ENCODE results near the gene NUP205. TPM values are rescaled to one million over a fixed set of nuclear protein-coding genes. Genes with fewer than 3 reads are reported as not detected.

NUP205 gene
- total RNA-seq, 1 donor from 2014 or later = 78.0 TPM

DNA sequence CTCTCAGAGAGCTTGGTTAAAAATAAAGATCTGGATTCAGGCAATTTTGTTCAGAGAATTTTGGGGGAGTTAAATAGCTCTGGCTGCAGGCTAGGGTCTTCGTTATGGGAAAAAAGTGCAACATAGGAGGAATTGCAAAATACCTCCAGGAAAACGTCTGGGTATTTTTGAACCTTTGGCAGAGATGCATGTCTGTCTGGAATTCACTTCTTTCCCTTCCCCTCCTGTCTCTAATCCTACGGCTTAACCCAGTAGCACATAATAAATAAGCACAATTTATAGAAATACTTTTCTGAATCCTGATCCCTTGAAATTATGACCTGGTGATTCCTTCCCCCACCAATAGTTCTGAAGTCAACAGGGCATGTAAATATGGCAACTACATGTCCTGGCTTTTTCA, 19.3 kb upstream of the NUP205 start:
- no peak for DNase-seq (ENCODE audit: low read depth, low spot score)

DNA sequence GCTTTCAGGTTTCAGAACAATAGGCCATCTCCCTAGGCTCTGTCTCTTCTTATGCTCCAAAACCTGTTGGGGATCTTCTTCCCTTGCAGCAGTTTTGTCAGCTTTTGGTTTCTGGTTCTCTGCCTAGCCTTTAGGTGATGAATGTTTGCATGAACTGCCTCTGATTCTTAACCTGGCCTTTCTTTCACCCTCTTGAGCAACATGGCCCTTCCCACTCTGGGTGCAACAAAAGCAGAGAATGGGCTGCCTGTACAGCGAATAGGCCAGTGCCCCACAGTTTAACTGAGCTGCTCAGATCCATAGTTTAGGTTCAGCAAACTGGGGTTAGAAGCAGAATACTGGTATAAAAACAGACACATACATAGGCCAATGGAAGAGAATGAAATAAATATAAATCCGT, 18.1 kb upstream of the NUP205 start:
- DNase-seq (ENCODE audit: low read depth, low spot score) = no peak

DNA sequence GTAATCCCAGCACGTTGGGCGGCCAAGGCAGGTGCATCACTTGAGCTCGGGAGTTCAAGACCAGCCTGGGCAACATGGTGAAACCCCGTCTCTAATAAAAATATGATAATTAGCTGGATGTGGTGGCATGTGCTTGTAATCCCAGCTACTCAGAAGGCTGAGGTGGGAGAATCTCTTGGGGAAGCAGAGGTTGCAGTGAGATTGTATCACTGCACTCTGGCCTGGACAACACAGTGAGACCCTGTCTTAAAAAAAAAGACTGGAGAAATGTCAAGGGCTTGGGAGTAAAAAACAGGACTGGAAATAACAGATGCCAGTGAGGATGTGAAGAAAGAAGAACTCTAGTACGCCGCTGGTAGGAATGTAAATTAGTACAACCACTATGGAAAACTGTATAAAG, 16.7 kb upstream of the NUP205 start:
- no peak for DNase-seq (ENCODE audit: low read depth, low spot score)

DNA sequence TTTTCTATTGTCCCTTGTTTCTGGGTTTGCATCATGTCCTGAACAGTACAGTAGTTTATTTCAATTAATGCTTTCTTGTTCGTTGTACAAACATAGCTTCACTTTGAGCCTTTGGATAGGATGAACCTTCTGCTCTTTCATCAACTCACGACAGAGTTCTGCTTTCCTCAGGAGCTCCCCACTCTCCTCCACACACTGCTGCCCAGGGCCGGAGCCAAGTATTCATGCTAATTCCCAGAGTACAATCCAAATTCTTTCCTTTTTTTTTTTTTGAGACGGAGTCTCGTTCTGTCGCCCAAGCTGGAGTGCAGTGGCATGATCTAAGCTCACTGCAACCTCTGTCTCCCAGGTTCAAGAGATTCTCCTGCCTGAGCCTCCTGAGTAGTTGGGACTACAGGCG, 7.5 kb upstream of the NUP205 start:
- no peak for DNase-seq (ENCODE audit: low read depth, low spot score)

DNA sequence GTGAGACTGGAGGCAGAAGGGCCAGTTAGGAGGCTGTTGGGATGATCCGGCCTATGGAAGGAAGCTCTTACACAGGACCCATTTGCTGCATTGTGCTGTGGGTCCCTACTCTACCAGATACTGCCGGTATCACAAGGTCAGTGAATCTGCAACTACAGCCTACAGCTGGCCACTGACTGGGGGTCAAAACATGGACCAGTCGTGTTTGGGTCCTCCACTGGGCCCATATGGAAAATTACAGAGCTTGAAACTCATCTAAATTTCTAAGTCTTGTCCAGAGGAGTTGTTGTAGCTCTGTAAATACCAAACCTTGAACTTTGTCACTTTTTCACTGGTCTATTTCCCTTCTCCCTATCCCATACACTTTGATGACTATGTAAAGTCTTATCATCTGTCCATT, 5.6 kb upstream of the NUP205 start:
- DNase-seq (ENCODE audit: low read depth, low spot score) = no peak

DNA sequence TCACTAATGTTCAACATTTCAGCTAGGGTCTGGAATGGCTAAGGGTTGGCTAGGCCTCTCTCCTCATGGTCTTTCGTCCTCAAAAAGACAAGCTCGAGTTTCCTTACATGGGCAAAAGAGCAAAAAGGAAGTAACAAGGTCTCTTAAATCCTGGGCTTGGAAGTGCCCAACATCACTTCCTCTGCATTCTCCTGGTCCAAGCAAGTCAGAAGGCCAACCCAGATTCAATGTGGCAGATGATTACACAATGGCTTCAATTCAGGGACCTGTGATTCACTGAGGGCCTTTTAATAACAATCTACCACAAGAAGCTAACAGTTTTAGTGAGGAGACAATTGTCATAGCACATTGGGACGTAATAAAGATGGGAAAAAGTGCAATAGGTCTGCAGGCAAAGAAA, 4.4 kb upstream of the NUP205 start:
- no peak for DNase-seq (ENCODE audit: low read depth, low spot score)

DNA sequence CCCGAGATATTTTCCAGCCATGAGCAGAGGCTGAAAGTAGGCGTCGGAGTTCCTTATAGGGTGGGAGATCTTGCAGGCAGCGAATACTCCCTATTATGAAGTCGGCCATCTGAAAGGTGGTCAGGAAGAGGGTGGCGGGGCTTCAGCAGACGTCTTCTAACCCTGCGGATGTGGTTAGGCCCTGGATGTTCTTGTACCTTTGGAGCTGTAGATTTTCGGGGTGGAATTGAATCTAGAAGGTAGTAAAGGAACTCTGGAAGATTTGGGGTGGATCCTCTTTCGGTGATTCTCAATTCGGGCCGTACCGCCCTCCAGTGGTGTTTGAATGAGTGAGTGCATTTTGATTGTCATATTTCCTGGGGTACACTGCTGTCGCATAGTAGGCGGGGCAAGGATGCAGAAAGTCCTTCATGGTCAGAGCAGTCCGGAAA, 635 bp downstream of the NUP205 start:
- DNase-seq (ENCODE audit: low read depth, low spot score) = no peak

DNA sequence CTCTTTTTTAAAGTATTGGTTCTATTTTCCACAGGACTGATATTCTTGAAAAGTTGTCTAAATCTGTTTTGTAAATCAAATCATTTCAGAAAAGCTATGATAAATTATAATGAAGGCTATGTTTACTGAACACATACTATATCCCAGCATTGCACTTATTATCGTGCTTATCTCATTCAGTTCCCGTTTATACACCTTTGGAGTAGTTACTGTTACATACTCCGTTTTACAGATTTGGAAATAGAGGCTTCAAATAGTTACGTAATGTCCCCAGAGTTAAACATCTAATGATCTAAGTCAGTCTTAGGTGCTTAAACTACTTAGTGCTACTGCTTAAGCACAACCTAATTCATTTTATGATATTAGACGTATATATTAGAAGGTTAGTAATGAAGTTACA, 1.2 kb downstream of the NUP205 start:
- no peak for DNase-seq (ENCODE audit: low read depth, low spot score)

DNA sequence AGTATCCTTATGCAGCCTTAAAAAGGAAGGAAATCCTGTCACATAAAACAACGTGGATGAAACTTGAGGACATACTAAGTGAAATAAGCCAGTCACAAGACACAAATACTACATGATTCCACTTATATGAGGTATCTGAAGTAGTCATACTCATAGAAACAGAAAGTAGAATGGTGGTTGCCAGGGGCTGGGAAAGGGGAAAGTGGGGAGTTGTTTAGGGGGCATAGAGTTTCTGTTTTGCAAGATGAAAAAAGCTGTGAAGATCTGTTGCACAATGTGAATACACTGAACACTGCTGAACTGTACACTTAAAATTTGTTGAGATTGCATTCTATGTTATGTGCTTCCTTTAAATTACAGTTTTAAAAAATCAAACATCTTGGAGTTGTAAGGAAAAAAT, 2.9 kb downstream of the NUP205 start:
- DNase-seq (ENCODE audit: low read depth, low spot score) = no peak

DNA sequence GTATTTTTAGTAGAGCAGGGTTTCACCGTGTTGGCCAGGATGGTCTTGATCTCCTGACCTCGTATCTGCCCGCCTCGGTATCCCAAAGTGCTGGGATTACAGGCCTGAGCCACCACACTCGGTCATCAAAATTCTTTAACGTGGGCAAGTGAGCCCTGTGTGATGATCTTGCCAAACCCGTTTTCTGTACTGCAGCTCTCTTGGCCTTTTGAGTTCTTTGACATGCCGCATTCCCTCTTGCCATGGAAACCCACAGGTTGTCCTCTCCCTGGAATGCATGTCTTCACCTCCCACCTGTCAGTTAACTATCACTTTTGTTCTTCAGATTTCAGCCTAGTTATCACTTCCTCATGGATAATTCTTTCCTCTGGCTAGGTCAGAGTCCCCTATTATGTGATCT, 5.0 kb downstream of the NUP205 start:
- no peak for DNase-seq (ENCODE audit: low read depth, low spot score)

DNA sequence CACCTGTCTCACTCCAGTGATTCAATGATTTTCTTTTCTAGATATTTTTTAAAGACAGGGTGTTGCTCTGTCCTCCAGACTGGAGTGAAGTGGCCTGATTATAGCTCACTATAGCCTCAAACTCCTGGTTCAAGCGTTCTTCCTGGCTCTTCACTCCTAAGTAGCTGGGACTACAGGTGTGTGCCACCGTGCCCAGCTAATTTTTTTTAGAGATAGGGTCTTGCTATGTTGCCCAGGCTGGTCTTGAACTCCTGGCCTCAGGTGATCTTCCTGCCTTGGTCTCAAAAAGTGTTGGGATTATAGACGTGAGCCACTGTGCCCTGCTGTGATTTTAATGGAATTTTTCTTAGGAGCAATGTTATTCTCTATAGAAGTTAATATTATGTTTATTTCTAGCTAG, 14.1 kb downstream of the NUP205 start:
- DNase-seq (ENCODE audit: low read depth, low spot score) = no peak

DNA sequence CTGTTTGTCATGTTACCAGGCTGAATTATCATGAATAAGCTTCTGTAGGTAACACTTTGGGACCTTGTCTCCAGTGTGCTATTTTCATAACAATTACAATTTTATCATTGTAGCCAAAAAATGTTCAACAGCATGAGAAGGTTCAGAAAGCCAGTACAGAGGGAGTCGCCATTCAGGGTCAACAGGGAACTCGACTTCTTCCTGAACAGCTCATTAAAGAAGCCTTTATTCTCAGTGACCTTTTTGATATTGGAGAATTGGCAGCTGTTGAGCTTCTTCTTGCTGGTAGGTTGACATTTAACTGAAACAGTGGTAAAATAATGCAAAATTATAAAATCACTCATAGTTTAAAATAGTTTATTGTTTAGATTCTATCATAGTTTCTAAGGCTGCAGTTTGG, 15.8 kb downstream of the NUP205 start:
- no peak for DNase-seq (ENCODE audit: low read depth, low spot score)

DNA sequence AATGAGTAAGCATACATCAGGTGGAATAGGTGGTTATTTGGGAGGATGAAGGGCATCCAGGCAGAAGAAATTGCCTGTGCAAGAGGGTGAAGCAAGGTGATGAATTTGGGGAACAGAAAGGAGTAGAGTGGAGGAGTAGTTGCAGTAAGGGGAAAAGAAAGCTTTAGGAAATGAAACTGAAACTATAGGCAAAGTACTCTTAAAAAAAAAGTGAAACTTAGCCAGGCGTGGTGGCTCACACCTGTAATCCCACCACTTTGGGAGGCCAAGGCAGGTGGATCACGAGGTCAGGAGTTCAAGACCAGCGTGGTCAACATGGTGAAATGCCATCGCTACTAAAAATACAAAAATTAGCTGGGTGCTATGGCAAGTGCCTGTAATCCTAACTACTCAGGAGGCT, 17.6 kb downstream of the NUP205 start:
- no peak for DNase-seq (ENCODE audit: low read depth, low spot score)

DNA sequence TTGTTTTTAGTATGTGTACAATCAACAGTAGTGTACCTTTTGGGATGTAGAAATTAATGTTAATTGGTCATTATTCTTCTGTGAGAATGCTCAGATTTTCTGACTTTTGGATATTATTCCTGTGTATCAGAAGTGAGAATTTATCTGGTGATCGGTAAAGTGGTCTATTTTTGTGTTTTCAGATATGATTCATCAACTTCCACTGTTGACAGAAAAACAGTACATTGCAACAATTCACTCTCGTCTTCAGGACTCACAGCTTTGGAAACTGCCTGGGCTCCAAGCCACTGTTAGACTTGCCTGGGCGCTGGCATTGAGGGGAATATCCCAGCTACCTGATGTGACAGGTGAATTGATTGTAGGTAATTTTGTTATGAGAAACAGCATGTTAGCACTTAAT, 20.9 kb downstream of the NUP205 start:
- no peak for DNase-seq (ENCODE audit: low read depth, low spot score)

DNA sequence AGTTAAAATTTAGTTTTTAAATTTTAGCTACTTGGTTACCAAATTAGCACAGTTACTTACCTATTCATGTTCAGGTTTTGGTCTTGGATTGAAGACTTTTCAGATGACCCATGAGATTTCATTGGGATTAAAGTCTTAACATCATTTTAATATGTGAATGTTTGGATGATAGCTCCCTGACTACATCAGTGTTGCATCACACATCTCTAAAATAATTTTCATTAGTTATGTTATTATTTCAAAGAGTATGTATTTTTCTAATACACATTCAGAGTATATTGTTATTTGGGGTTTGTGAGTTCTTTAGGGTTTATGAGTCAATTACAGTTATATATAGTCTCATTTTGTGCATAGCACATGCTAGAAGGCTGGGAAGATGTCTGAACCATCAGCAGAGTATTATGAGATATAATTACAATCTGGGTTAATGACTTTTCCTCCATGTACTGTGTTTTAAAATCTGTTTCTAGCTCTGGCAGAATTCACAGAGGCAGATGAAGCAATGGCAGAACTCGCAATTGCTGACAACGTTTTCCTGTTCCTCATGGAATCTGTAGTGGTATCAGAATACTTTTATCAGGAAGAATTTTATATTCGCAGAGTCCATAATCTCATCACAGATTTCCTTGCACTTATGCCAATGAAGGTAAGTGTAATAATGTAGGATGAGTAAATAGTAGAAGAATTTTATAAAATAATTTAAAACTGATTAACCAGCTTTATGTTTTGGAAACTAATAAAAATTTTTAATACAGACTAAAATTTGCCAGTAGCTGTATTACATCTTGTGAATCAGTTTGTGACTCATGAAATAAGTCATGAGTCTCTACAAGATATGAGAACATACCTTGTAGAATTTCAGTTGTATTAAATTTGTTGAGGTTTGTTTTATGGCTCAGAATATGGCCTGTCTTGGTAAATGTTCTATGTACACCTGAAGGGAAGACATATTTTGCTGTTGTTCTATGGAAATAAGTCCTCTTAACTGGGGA, 26.9 kb downstream of the NUP205 start:
- no peak for DNase-seq (ENCODE audit: low read depth, low spot score)

DNA sequence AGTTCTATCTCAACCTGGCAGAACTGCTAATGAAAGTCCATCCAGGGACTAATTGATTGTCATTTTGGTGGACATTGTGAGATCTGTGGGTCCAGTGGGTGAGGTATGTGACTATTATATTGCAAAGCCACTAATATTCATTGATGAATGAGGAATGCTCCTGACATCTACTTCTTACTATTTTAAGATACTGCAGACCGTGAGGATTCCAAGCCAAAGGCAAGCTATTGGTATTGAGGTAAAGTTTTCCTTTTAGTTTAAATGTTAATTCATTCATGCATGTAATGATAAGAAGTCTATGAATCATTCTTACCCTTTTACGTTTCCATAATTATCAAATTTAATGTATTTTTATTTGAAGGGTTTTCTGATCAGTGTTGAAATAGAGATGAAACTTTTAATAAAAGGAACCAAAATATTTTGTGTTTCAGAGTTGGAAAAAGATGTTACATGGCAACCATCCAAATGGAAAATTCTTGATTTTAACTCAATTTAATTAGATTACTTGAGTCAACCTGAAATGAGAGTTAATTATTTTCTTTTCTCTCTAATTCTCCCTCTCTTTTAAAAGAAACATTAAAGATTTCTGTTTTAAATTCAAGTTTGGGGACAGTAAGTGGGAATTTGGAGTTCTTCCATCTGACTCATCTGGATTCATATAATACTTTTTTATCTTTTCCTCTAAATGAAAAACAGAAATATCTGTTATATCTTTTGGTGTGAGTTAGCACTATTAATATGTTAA, 39.6 kb downstream of the NUP205 start:
- no peak for DNase-seq (ENCODE audit: low read depth, low spot score)

DNA sequence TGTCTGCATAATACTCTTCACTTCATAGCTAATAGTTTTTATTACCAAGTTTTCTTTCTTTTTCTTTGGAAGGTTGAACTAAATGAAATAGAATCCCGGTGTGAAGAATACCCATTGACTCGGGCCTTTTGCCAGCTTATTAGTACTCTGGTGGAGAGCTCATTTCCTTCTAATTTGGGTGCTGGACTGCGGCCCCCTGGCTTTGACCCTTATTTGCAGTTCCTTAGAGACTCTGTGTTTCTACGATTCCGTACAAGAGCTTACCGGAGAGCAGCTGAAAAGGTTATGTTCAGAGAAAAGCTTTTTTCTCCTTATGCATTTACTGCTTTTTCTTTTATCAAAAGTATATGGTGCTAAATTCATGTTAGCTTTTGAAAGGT, 40.2 kb downstream of the NUP205 start:
- no peak for DNase-seq (ENCODE audit: low read depth, low spot score)

DNA sequence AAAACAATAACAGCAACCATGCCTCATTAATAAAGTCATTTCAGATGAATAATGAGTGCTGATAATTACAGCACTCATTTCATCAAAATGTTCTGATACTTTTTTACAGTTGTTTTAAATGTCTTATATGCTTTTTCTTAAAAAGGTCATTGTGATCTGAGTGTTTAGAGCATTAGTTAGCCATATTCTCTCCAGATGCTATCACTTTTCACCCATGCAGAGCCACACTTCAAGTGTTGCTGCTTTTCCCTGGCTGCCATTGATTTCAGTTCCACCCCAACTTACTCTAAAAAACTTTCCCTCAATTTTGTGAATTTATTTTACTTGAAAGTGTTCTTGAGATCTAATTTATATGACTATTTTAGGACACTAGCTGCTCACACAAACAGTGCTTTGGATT, 41.8 kb downstream of the NUP205 start:
- DNase-seq (ENCODE audit: low read depth, low spot score) = no peak

DNA sequence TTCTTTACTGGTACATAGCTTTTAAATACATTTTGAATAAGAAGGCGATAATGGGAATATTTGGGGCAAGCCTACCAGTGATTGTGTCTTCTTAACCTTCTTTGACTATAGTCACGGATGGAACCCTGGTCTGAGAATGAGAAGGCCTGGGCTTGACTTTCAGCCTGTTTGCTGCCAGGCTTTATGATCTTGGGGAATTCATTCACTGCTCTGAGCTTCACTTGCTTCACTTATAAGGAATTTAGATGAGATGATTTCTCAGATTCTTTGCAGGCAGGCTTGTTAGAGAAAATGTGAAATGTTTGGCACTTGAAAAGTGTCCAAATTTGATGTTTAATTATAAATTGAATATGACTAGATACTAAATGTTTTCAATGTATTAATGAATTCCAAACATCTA, 42.5 kb downstream of the NUP205 start:
- DNase-seq (ENCODE audit: low read depth, low spot score) = no peak

DNA sequence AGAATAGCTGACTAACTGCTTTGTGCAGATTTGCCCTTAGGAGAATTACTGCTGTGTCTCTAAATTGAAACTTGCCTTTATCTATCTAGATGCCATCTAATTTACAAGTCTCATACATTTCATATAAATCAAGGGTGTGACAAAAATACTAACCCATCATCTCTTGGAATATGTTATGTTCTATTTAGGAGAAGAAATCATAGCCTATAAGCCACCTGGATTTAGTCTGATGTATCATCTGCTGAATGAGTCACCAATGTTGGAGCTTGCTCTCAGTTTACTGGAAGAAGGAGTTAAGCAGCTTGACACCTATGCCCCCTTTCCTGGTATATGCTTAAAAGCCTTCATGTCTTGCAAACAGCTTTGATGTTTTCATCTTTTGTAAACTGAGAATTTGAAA, 43.5 kb downstream of the NUP205 start:
- no peak for DNase-seq (ENCODE audit: low read depth, low spot score)

DNA sequence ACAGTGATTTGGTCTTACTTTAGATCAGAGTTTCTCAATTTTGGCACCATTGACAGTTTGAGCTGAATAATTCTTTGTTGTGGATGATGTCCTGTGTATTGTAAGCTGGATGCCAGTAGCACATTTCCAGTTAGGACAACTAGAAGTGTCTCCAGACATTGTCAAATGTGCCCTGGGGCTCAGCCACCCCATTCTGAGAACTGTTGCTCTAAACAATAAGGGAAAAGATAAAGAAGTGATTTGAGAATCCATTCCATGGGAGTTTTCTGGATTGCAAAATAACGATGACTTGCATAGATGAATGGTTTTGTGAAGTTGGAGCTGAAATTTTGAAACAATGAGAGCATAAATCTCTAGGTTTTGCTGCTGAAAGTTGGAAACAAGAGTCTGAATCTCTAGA, 44.6 kb downstream of the NUP205 start:
- no peak for DNase-seq (ENCODE audit: low read depth, low spot score)

DNA sequence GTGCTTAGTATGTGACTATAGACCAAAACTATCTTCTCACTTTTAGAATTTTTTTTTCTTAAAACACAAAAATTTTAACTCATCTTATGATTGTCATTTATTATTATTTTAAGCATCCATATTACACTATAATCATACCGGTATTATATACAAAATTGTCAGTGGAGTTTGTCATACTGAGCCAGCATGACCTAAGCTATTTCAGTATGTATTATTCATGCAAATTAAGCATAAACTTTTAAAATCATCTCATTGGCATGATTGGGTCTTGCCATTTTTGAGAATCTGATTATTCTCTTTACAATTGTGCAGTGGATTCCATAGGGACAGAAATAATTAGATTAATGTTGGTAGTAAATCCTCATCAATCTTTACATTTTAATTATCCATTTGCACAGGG, 58.4 kb downstream of the NUP205 start:
- DNase-seq (ENCODE audit: low read depth, low spot score) = no peak

DNA sequence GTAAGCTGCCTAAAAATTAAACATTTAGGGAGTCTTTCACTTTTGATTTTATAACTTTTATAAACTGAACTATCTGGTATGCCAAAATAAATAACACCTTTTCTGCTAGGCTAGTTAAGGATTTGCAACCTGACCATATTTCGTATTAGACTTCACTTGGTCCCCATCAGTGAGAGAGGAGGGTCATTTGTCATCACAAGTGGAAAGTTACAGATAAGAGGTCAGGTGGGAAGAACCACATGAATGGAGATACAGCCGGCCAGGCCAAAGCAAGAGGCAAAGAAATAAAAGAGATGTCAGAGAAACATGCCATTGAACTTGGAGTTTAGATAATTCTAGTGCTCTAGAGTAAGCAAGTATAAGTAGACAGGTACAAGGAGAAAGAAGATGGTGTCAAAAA, 60.1 kb downstream of the NUP205 start:
- DNase-seq (ENCODE audit: low read depth, low spot score) = no peak

Data from pulmonary artery endothelial cell (primary cell).